Measurements from ENCODE around the gene PTPN4.

DNA sequence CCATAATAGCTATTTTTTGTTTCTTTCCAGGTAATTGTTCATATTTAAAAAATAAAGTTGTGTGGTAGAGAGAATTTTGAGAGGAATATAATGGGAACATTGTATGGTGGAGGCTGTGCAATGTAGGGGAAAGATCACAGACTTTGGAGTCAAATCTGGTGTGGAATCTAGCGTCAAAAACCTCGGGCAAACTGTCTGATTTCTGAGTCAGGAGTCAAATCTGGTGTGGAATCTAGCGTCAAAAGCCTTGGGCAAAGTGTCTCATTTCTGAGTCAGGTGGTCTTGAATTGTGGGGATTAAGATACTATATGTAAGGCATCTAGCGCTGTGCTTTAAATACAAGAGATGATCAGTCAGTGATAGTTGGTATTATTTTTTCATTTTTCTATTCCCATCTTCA is 5.1 kb downstream of the PTPN4 start:
- TF ChIP-seq EZH2phosphoT487 (IDR thresholded peaks at IDR 0.05; ENCODE audit: borderline replicate concordance, low read depth, low read length) = no peak
- TF ChIP-seq, protein P1, sequence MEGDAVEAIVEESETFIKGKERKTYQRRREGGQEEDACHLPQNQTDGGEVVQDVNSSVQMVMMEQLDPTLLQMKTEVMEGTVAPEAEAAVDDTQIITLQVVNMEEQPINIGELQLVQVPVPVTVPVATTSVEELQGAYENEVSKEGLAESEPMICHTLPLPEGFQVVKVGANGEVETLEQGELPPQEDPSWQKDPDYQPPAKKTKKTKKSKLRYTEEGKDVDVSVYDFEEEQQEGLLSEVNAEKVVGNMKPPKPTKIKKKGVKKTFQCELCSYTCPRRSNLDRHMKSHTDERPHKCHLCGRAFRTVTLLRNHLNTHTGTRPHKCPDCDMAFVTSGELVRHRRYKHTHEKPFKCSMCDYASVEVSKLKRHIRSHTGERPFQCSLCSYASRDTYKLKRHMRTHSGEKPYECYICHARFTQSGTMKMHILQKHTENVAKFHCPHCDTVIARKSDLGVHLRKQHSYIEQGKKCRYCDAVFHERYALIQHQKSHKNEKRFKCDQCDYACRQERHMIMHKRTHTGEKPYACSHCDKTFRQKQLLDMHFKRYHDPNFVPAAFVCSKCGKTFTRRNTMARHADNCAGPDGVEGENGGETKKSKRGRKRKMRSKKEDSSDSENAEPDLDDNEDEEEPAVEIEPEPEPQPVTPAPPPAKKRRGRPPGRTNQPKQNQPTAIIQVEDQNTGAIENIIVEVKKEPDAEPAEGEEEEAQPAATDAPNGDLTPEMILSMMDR (conservative IDR thresholded peaks at IDR 0.05; ENCODE audit: low read length) = no peak

Data from OCI-LY7 (cell line).